Measurements from ENCODE around the gene GTF3C5. TPM values are rescaled to one million over a fixed set of nuclear protein-coding genes. Genes with fewer than 3 reads are reported as not detected.

GTF3C5 gene
- total RNA-seq, 1 donor from 2014 or later = 29.7 TPM

- FAIRE-seq (no peak), DNase-seq (ENCODE audit: low read depth) (no peak)
- Histone ChIP-seq H3K36me3 (ENCODE audit: control insufficient read depth, insufficient read depth, low read length) (no peaks in the 10 kb centered on the region), H3K27me3 (ENCODE audit: control insufficient read depth, insufficient read depth, low read length) (peaks cover 2% of the 10 kb centered on the region), H3K4me3 (ENCODE audit: low read depth, low read length) (no peak overlapping the region)
- no peak for TF ChIP-seq CTCF (IDR thresholded peaks at IDR 0.05; ENCODE audit: insufficient read depth, low read length, severe bottlenecking)
Measured at GRCh38 chr9:133004999-133005760, 25.6 kb upstream of the GTF3C5 start.

- no peak for TF ChIP-seq CTCF (IDR thresholded peaks at IDR 0.05; ENCODE audit: insufficient read depth, low read length, severe bottlenecking)
Measured at GRCh38 chr9:133005957-133006356, 24.8 kb upstream of the GTF3C5 start.

GRCh38 chr9:133006731-133007352 is 24.0 kb upstream of the GTF3C5 start:
- Histone ChIP-seq H3K27me3 (ENCODE audit: control insufficient read depth, insufficient read depth, low read length) (peaks cover 2% of the 10 kb centered on the region), H3K36me3 (ENCODE audit: control insufficient read depth, insufficient read depth, low read length) (no peaks in the 10 kb centered on the region), H3K4me3 (ENCODE audit: low read depth, low read length) (no peak overlapping the region)
- no peak for TF ChIP-seq CTCF (IDR thresholded peaks at IDR 0.05; ENCODE audit: insufficient read depth, low read length, severe bottlenecking)
- FAIRE-seq (no peak), DNase-seq (ENCODE audit: low read depth) (no peak)

More at GRCh38 chr9:133005957-133006356, 24.8 kb upstream of the GTF3C5 start:
- DNase-seq (ENCODE audit: low read depth) = no peak
- Histone ChIP-seq H3K4me3 (ENCODE audit: low read depth, low read length) (no peak overlapping the region), H3K27me3 (ENCODE audit: control insufficient read depth, insufficient read depth, low read length) (peaks cover 2% of the 10 kb centered on the region), H3K36me3 (ENCODE audit: control insufficient read depth, insufficient read depth, low read length) (no peaks in the 10 kb centered on the region)
- FAIRE-seq = no peak

GRCh38 chr9:133008406-133008805 is 22.4 kb upstream of the GTF3C5 start:
- no peak for TF ChIP-seq CTCF (IDR thresholded peaks at IDR 0.05; ENCODE audit: insufficient read depth, low read length, severe bottlenecking)
- FAIRE-seq = no peak
- Histone ChIP-seq H3K27me3 (ENCODE audit: control insufficient read depth, insufficient read depth, low read length) (peaks cover 2% of the 10 kb centered on the region), H3K4me3 (ENCODE audit: low read depth, low read length) (no peak overlapping the region), H3K36me3 (ENCODE audit: control insufficient read depth, insufficient read depth, low read length) (no peaks in the 10 kb centered on the region)
- no peak for DNase-seq (ENCODE audit: low read depth)

- DNase-seq (ENCODE audit: low read depth) (peak; percentile 45), FAIRE-seq (no peak)
- H3K4me3 ChIP-seq (ENCODE audit: low read depth, low read length) = no peak overlapping the region
- no peaks in the 10 kb centered on the region for H3K36me3 ChIP-seq (ENCODE audit: control insufficient read depth, insufficient read depth, low read length)
- peaks cover 2% of the 10 kb centered on the region for H3K27me3 ChIP-seq (ENCODE audit: control insufficient read depth, insufficient read depth, low read length)
- TF ChIP-seq CTCF (IDR thresholded peaks at IDR 0.05; ENCODE audit: insufficient read depth, low read length, severe bottlenecking) = no peak
Measured at GRCh38 chr9:133008824-133009223, 22.0 kb upstream of the GTF3C5 start.
